NCI-H446 (cell line): Measurements from ENCODE around the gene RDH5.

Source experiments
- DNase-seq, 2 experiments: peaks; one replicate each; lab custom pipeline; 2025; lab: John Stamatoyannopoulos, UW

The RDH5 gene

GRCh38 chr12:55720071-55720564 is at the start of gene RDH5:
Gene RDH5, plus strand, starts transcription at chr12:55720393. Its CDS starts 792 bp downstream, at chr12:55721185.
- DNase-seq = peak; percentile 58 to 91

- DNase-seq = no peak
Measured at GRCh38 chr12:55671746-55672145, 48.4 kb upstream of the RDH5 start.

GRCh38 chr12:55673638-55674037 is 46.6 kb upstream of the RDH5 start:
- no peak for DNase-seq

- DNase-seq = no peak
Measured at GRCh38 chr12:55675666-55676065, 44.5 kb upstream of the RDH5 start.

GRCh38 chr12:55676707-55677106 is 43.5 kb upstream of the RDH5 start:
- DNase-seq = no peak

GRCh38 chr12:55679691-55680090 is 40.5 kb upstream of the RDH5 start:
- DNase-seq = no peak

- peak; percentile 50 to 61 for DNase-seq
Measured at GRCh38 chr12:55681142-55682077, 38.8 kb upstream of the RDH5 start.

- no peak for DNase-seq
Measured at GRCh38 chr12:55682087-55682796, 38.0 kb upstream of the RDH5 start.

- no peak for DNase-seq
Measured at GRCh38 chr12:55683676-55684075, 36.5 kb upstream of the RDH5 start.

GRCh38 chr12:55684761-55685370 is 35.3 kb upstream of the RDH5 start:
- no peak for DNase-seq

GRCh38 chr12:55685671-55686070 is 34.5 kb upstream of the RDH5 start:
- no peak for DNase-seq

GRCh38 chr12:55686366-55687010 is 33.7 kb upstream of the RDH5 start:
- DNase-seq = peak in 1 of 2 experiments; percentile 8

GRCh38 chr12:55687746-55688145 is 32.4 kb upstream of the RDH5 start:
- no peak for DNase-seq

- DNase-seq = no peak
Measured at GRCh38 chr12:55688716-55689655, 31.2 kb upstream of the RDH5 start.

- no peak for DNase-seq
Measured at GRCh38 chr12:55692631-55693322, 27.4 kb upstream of the RDH5 start.

GRCh38 chr12:55693323-55694187 is 26.6 kb upstream of the RDH5 start:
- no peak for DNase-seq

- DNase-seq = no peak
Measured at GRCh38 chr12:55694188-55694515, 26.0 kb upstream of the RDH5 start.

GRCh38 chr12:55694651-55695050 is 25.5 kb upstream of the RDH5 start:
- no peak for DNase-seq

- DNase-seq = no peak
Measured at GRCh38 chr12:55695349-55695748, 24.8 kb upstream of the RDH5 start.
